H1 (cell line): ENCODE results near the gene EDN1. TPM values are rescaled to one million over a fixed set of nuclear protein-coding genes. Genes with fewer than 3 reads are reported as not detected.

Source experiments
- CTCF ChIP-seq, 3 experiments: IDR thresholded peaks; 1 replicate in 2 of 3; 2 replicates in 1 of 3; pipeline versions ENCODE4 v1.5.1 to v1.6.1; 2011; ENCODE audit warnings: low read length in 3 of 3, mild to moderate bottlenecking in 3 of 3, inconsistent platforms in 2 of 3, low read depth in 1 of 3, moderate library complexity in 1 of 3; ENCODE audit not compliant: insufficient read depth in 1 of 3; ENCODE audit errors: control extremely low read depth in 1 of 3
- EGR1 ChIP-seq: IDR thresholded peaks from 2 replicates; pipeline ENCODE4 v1.6.1; 2011; ENCODE audit warnings: low read depth, low read length, borderline replicate concordance
- RAD21 ChIP-seq, 2 experiments: IDR thresholded peaks in 1 of 2; conservative IDR thresholded peaks in 1 of 2; 2 replicates each; pipeline ENCODE4 v1.6.1; 2011; ENCODE audit warnings: low read depth in 2 of 2, low read length in 2 of 2, improper control_type of control experiment in 1 of 2, inconsistent platforms in 1 of 2, mild to moderate bottlenecking in 1 of 2, moderate library complexity in 1 of 2
- RFX5 ChIP-seq: IDR thresholded peaks from 2 replicates; pipeline ENCODE4 v1.6.1; 2011; ENCODE audit warnings: low read depth, low read length, improper control_type of control experiment, borderline replicate concordance
- RXRA ChIP-seq: IDR thresholded peaks from 2 replicates; pipeline ENCODE4 v1.6.1; 2011; ENCODE audit warnings: low read depth, mild to moderate bottlenecking, low read length, moderate library complexity; ENCODE audit not compliant: insufficient read depth
- polyA plus RNA-seq, 7 experiments: library from polyadenylated mRNA; depleted of rRNA in 3 of 7; stranded (reverse) in 5 of 7; unstranded in 2 of 7; fragments of >200 nt in 5 of 7; fragments of 200-250 nt in 2 of 7; gene quantifications; 1 replicate in 5 of 7; 2 replicates in 1 of 7; 4 replicates in 1 of 7; pipeline versions ENCODE4 v1.2.1 to v1.2.3, GENCODE V29; 2011 to 2013; ENCODE audit warnings: missing spikeins in 2 of 7, mixed read lengths in 2 of 7
- total RNA-seq: library from RNA; stranded (reverse); fragmentation: NEBNext Ultra II Directional; extraction: Animal tissue kit (Norgen Biotek cat#: 25700); gene quantifications from 2 replicates; pipeline ENCODE4 v1.2.1, GENCODE V29; 2021

Gene EDN1
- total and polyA plus RNA-seq, 2 of the 8 experiments (the other 6 are each of a cell fraction or from before 2014, with no cell fraction given): 0.23 to 1.1 TPM

- TF ChIP-seq CTCF (IDR thresholded peaks at IDR 0.05; ENCODE audit: control extremely low read depth in 1 of 3, insufficient read depth in 1 of 3, low read depth in 1 of 3, low read length in 3 of 3) (no peak), RAD21 (IDR thresholded peaks at IDR 0.05 in 1 of 2, conservative IDR thresholded peaks at IDR 0.05 in 1 of 2; ENCODE audit: low read depth in 2 of 2, low read length in 2 of 2) (no peak), RFX5 (no peak), EGR1 (no peak), RXRA (no peak)
Measured at GRCh38 chr6:12339022-12339421, 48.9 kb downstream of the EDN1 start (continued).
